ENCODE measurements around the gene FMN1.

FMN1 gene

DNA sequence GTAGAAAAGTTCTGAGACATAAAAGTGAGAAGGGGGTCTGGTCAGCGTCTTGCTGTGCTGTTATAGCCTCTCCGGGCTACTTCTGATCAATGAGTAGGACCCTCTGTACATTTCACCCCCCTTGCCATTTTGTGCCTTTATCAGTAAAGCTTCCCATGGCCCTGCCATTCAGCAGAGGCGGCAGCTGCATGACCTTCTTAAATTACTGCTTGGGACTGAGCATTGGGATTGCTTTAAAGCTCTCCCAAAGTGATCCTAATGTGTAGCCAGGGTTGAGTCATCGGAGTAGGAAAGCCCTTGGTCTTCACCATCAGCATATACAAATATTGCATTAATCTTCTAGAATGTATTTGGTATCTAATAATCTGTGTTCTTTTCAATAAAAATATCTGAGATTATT lies 70.2 kb downstream of the FMN1 start:
- Histone ChIP-seq H3K9ac (ENCODE audit: low read length) (no peak overlapping the region), H3K9me3 (ENCODE audit: control insufficient read depth, insufficient read depth, low read depth, low read length) (no peaks in the 10 kb centered on the region), H3K36me3 (ENCODE audit: control insufficient read depth, insufficient read depth, low read length) (no peaks in the 10 kb centered on the region), H3K4me1 (ENCODE audit: control insufficient read depth, insufficient read depth, low read length) (peaks cover 18% of the 10 kb centered on the region), H3K4me3 (ENCODE audit: low read depth, low read length) (no peak overlapping the region), H3K27me3 (ENCODE audit: control insufficient read depth, insufficient read depth, low read length) (no peaks in the 10 kb centered on the region), H3K27ac (ENCODE audit: low read depth, low read length) (no peak overlapping the region)

DNA sequence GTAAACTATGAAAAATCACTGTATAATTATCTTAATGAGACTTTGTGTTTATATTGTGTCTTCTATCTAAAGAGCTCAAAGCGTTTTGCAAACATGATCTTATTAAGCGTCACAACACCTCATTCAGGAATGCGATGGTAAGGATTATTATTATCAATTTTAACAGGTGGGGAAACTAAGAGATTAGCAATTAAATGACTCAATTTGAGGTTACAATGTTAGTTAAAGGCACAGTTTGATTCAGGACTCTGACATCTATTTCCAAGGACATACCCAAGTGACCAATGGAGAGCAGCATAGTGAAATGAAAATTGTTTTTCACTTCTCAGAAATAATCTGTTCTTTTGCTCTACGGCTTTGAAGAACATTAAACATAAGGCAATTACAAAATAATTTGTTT lies 74.6 kb downstream of the FMN1 start:
- H3K9me3 ChIP-seq (ENCODE audit: control insufficient read depth, insufficient read depth, low read depth, low read length): no peaks in the 10 kb centered on the region; the same call in 1 of the 2 replicates
- no peak overlapping the region for H3K4me3 ChIP-seq (ENCODE audit: low read depth, low read length)
- no peak overlapping the region for H3K27ac ChIP-seq (ENCODE audit: low read depth, low read length)
- H3K9ac ChIP-seq (ENCODE audit: low read length): no peak overlapping the region
- peaks cover 14% of the 10 kb centered on the region for H3K4me1 ChIP-seq (ENCODE audit: control insufficient read depth, insufficient read depth, low read length)
- no peaks in the 10 kb centered on the region for H3K36me3 ChIP-seq (ENCODE audit: control insufficient read depth, insufficient read depth, low read length)
- H3K27me3 ChIP-seq (ENCODE audit: control insufficient read depth, insufficient read depth, low read length): no peaks in the 10 kb centered on the region

DNA sequence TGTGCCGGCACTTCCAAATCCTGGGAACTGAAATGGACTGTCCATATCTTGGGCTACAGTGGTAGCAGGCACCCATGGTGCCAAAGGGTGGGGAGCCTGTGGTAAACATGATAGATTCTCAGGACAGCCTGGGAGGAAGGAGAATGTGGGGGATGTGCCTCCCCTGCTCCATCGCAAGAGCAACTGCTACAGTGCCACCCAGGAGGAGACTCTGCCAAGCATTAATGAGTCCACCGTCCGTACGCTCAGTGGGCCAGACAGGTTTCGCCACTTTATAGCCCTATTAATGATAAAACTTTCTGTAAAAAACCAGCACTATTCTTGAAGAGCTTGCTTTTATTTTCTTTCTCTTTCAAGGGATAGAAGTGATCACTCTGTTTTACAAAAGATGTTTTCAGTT lies 75.2 kb downstream of the FMN1 start:
- Histone ChIP-seq H3K36me3 (ENCODE audit: control insufficient read depth, insufficient read depth, low read length) (no peaks in the 10 kb centered on the region), H3K4me3 (ENCODE audit: low read depth, low read length) (no peak overlapping the region), H3K9ac (ENCODE audit: low read length) (no peak overlapping the region), H3K9me3 (ENCODE audit: control insufficient read depth, insufficient read depth, low read depth, low read length) (no peaks in the 10 kb centered on the region; the same call in 1 of the 2 replicates), H3K27me3 (ENCODE audit: control insufficient read depth, insufficient read depth, low read length) (no peaks in the 10 kb centered on the region), H3K4me1 (ENCODE audit: control insufficient read depth, insufficient read depth, low read length) (peaks cover 18% of the 10 kb centered on the region), H3K27ac (ENCODE audit: low read depth, low read length) (no peak overlapping the region)

DNA sequence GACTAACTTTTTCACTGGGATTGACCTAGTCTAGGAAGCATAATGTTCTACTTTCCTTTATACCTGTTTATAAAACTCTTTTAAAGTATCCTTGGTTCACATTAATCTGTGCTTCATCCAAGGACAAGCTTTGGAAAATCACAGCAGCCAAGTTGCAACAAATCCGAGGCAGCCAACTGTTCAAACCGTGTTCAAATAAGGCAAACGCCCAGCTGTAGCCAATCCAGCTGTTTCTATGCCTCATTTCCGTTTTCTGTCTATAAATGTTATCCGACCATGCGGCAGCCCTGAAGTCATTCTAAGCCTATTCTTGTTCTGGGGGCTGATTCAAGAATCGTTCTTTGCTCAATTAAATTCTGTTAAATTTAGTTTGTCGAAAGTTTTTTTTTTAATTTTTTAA lies 78.3 kb downstream of the FMN1 start:
- no peaks in the 10 kb centered on the region for H3K36me3 ChIP-seq (ENCODE audit: control insufficient read depth, insufficient read depth, low read length)
- H3K4me3 ChIP-seq (ENCODE audit: low read depth, low read length): no peak overlapping the region
- no peak overlapping the region for H3K9ac ChIP-seq (ENCODE audit: low read length)
- H3K27ac ChIP-seq (ENCODE audit: low read depth, low read length): no peak overlapping the region
- no peaks in the 10 kb centered on the region; the same call in 1 of the 2 replicates for H3K9me3 ChIP-seq (ENCODE audit: control insufficient read depth, insufficient read depth, low read depth, low read length)
- no peaks in the 10 kb centered on the region for H3K27me3 ChIP-seq (ENCODE audit: control insufficient read depth, insufficient read depth, low read length)
- H3K4me1 ChIP-seq (ENCODE audit: control insufficient read depth, insufficient read depth, low read length): peaks cover 40% of the 10 kb centered on the region

DNA sequence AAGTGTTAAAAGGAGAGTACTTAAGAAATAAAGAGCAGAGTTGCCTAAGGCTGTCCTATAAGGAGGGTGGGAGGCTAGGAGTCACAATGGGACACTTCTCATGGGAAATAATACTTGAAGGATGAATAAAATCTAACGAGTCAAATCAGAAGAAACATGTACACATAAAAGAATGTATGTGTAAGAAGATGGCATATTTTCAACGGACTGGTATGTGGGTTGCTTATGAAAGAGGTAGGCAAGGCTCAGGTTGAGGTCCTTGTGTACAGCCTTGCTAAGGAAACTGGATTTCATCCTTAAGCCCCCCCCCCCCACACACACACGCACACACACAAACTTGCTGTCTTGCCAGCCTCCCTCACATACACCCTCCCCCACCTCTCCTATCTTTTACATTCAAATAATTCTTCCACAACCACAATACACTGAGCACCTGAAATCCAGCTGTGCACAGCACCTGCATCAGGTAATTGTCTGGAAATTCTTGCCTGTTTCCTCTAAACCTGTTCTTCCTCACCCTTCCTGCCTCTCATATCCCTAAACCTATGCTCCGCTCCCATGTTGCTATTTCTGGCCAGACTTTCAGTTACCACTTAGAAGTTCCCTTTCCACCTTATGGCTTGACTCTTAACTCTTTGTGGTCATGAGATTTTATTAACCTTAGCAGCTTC lies 79.2 kb downstream of the FMN1 start:
- Histone ChIP-seq H3K9ac (ENCODE audit: low read length) (no peak overlapping the region), H3K36me3 (ENCODE audit: control insufficient read depth, insufficient read depth, low read length) (no peaks in the 10 kb centered on the region), H3K9me3 (ENCODE audit: control insufficient read depth, insufficient read depth, low read depth, low read length) (no peaks in the 10 kb centered on the region; the same call in 1 of the 2 replicates), H3K27me3 (ENCODE audit: control insufficient read depth, insufficient read depth, low read length) (no peaks in the 10 kb centered on the region), H3K4me1 (ENCODE audit: control insufficient read depth, insufficient read depth, low read length) (peaks cover 47% of the 10 kb centered on the region), H3K4me3 (ENCODE audit: low read depth, low read length) (no peak overlapping the region), H3K27ac (ENCODE audit: low read depth, low read length) (no peak overlapping the region)

DNA sequence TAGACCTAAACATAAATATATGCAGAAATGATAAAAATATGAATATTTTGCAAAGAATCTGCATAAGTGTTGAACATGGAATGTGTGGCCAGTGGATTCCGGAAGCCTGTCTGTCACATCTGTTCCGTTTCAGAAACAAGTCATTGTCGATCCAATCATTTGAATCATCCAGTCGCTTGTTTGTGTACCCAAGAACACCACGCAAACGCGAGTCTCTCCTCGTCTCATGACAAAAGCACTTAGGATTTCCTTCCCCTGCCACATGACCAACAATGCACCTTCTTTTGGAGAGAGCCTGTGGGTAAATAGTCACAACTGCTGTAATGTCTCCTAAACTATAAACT lies 80.2 kb downstream of the FMN1 start:
- H3K27me3 ChIP-seq (ENCODE audit: control insufficient read depth, insufficient read depth, low read length): no peaks in the 10 kb centered on the region
- no peaks in the 10 kb centered on the region; the same call in 1 of the 2 replicates for H3K9me3 ChIP-seq (ENCODE audit: control insufficient read depth, insufficient read depth, low read depth, low read length)
- H3K4me1 ChIP-seq (ENCODE audit: control insufficient read depth, insufficient read depth, low read length): peaks cover 47% of the 10 kb centered on the region
- H3K9ac ChIP-seq (ENCODE audit: low read length): no peak overlapping the region
- H3K36me3 ChIP-seq (ENCODE audit: control insufficient read depth, insufficient read depth, low read length): no peaks in the 10 kb centered on the region
- H3K4me3 ChIP-seq (ENCODE audit: low read depth, low read length): no peak overlapping the region
- H3K27ac ChIP-seq (ENCODE audit: low read depth, low read length): no peak overlapping the region

DNA sequence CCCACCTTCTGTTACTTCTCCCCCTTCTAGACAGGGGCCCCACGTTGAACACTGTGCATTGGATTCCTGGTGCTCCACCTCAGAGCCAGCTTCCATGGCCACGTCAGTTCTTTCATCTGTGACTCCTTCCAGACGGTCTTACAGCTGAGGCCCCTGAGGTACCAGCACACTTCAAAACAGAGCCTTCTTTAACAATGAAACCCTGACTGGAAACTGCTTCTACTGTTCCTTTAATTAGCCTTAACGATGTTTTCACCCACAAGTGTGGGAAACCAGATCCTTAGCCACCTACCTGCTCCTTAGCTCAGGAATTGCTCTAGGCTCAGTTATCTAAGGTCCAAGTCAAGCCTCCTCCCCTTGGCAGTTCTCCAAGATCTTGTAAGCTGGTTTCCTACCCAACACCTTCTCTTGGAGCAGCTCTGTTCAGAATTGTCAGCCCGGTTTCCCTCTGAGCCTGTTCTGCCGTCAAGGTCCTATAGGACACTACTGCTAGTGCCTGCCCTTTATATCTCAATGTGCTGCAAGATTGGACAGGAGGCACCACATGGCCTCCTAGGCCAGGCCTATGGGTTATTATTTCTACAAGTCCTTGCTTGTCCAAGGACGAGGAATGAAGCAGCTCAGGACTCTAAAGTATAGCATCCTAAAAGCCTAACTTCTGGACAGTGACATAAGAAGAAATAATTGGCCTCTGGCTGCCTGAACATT lies 80.7 kb downstream of the FMN1 start:
- H3K9me3 ChIP-seq (ENCODE audit: control insufficient read depth, insufficient read depth, low read depth, low read length): no peaks in the 10 kb centered on the region; the same call in 1 of the 2 replicates
- no peak overlapping the region for H3K4me3 ChIP-seq (ENCODE audit: low read depth, low read length)
- no peaks in the 10 kb centered on the region for H3K27me3 ChIP-seq (ENCODE audit: control insufficient read depth, insufficient read depth, low read length)
- H3K9ac ChIP-seq (ENCODE audit: low read length): peak overlapping the region; percentile 11
- no peaks in the 10 kb centered on the region for H3K36me3 ChIP-seq (ENCODE audit: control insufficient read depth, insufficient read depth, low read length)
- H3K27ac ChIP-seq (ENCODE audit: low read depth, low read length): no peak overlapping the region
- peaks cover 44% of the 10 kb centered on the region for H3K4me1 ChIP-seq (ENCODE audit: control insufficient read depth, insufficient read depth, low read length)

DNA sequence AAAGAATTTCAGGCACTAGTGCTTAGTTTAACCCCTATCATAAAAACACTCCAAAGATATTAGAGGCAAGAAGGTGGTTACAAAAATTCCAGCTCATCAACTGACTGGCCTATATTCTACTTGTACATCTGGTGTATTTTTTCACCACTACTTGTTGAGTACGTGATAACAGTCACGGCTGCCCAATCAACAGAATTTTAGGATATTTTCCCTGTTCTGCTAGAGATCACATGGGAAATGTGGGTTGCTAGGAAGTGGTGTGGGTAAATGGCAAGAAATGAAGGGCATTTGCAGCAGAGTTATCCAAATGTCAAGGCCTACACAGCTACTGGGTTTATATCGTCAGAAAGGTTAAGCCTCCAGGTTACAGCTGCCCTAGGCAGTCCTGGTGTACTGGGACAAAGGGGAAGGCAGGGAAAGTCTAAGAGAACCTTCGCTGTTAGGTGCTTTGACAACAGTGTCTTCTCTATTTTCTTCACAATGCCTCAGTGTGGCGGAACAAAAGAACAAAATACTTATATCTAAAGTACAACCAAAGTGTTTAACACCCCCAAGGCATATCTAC lies 81.9 kb downstream of the FMN1 start:
- no peak overlapping the region; the same call in 1 of the 2 replicates for H3K27ac ChIP-seq (ENCODE audit: low read depth, low read length)
- no peak overlapping the region for H3K9ac ChIP-seq (ENCODE audit: low read length)
- H3K4me3 ChIP-seq (ENCODE audit: low read depth, low read length): no peak overlapping the region
- no peaks in the 10 kb centered on the region for H3K27me3 ChIP-seq (ENCODE audit: control insufficient read depth, insufficient read depth, low read length)
- H3K36me3 ChIP-seq (ENCODE audit: control insufficient read depth, insufficient read depth, low read length): no peaks in the 10 kb centered on the region
- no peaks in the 10 kb centered on the region; the same call in 1 of the 2 replicates for H3K9me3 ChIP-seq (ENCODE audit: control insufficient read depth, insufficient read depth, low read depth, low read length)
- H3K4me1 ChIP-seq (ENCODE audit: control insufficient read depth, insufficient read depth, low read length): peaks cover 44% of the 10 kb centered on the region

DNA sequence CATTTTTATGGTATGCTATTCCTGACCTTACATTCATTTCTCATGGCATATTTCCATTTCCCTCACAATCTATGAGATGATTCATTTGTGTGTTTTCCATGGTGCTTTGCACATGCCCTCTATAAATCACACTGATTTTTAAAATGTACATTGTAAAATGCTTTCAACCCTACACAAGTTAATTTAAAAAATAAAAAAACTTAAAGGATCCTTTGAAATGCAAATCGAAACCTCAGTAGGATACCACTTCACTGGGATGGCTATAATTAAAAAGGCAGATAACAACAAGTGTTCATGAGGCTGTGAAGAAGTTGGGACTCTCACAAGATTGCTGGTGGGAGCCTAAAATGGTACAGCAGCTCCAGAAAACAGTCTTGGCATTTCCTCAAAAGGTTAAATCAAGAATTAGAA lies 83.5 kb downstream of the FMN1 start:
- Histone ChIP-seq H3K4me1 (ENCODE audit: control insufficient read depth, insufficient read depth, low read length) (peaks cover 47% of the 10 kb centered on the region), H3K9ac (ENCODE audit: low read length) (no peak overlapping the region), H3K4me3 (ENCODE audit: low read depth, low read length) (no peak overlapping the region), H3K27ac (ENCODE audit: low read depth, low read length) (peak overlapping the region; percentile 42; the same call in 1 of the 2 replicates), H3K27me3 (ENCODE audit: control insufficient read depth, insufficient read depth, low read length) (no peaks in the 10 kb centered on the region), H3K9me3 (ENCODE audit: control insufficient read depth, insufficient read depth, low read depth, low read length) (no peaks in the 10 kb centered on the region), H3K36me3 (ENCODE audit: control insufficient read depth, insufficient read depth, low read length) (no peaks in the 10 kb centered on the region)

DNA sequence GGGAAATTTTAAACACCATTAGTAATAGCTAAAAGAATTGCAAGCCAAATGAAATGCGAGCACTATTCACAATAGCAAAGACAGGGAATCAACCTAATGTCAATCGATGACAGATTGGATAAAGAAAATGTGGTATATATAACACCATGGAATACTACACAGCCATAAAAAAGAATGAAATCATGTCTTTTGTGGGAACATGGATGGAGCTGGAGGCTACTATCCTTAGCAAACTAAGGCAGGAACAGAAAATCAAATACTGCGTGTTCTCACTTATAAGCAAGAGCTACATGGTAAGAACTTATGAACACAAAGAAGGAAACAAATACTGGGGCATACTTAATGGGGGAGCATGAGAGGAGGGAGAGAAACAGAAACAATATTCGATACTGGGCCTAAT lies 85.2 kb downstream of the FMN1 start:
- H3K4me3 ChIP-seq (ENCODE audit: low read depth, low read length): no peak overlapping the region
- H3K4me1 ChIP-seq (ENCODE audit: control insufficient read depth, insufficient read depth, low read length): peaks cover 33% of the 10 kb centered on the region
- no peaks in the 10 kb centered on the region for H3K36me3 ChIP-seq (ENCODE audit: control insufficient read depth, insufficient read depth, low read length)
- no peak overlapping the region; the same call in 1 of the 2 replicates for H3K27ac ChIP-seq (ENCODE audit: low read depth, low read length)
- no peaks in the 10 kb centered on the region for H3K9me3 ChIP-seq (ENCODE audit: control insufficient read depth, insufficient read depth, low read depth, low read length)
- H3K27me3 ChIP-seq (ENCODE audit: control insufficient read depth, insufficient read depth, low read length): no peaks in the 10 kb centered on the region
- no peak overlapping the region for H3K9ac ChIP-seq (ENCODE audit: low read length)

DNA sequence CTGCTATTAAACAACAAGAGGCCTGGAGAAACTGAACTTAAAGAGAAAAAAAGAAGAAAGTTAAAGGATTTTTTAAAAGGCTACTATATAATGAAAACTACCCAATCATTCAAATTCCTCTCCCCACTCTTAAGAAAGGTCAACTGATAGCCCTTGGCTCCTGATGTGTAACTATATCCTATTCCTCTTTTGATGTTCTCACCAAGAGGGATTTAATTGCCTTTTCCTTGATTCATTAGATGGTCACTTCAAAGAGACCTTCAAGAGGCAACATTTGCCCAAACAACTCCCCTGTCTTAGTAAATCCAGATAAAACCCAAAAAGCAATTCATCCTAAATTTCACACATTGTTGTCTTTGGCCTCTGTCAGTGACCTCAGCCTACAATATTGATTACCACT lies 86.0 kb downstream of the FMN1 start:
- Histone ChIP-seq H3K27ac (ENCODE audit: low read depth, low read length) (peak overlapping the region; percentile 44; the same call in 1 of the 2 replicates), H3K36me3 (ENCODE audit: control insufficient read depth, insufficient read depth, low read length) (no peaks in the 10 kb centered on the region), H3K27me3 (ENCODE audit: control insufficient read depth, insufficient read depth, low read length) (no peaks in the 10 kb centered on the region), H3K4me1 (ENCODE audit: control insufficient read depth, insufficient read depth, low read length) (peaks cover 27% of the 10 kb centered on the region), H3K4me3 (ENCODE audit: low read depth, low read length) (no peak overlapping the region), H3K9me3 (ENCODE audit: control insufficient read depth, insufficient read depth, low read depth, low read length) (no peaks in the 10 kb centered on the region), H3K9ac (ENCODE audit: low read length) (no peak overlapping the region)
